ENCODE data around the gene IQGAP2. TPM values are rescaled to one million over a fixed set of nuclear protein-coding genes. Genes with fewer than 3 reads are reported as not detected.

IQGAP2 gene
- total RNA-seq, 1 donor, result 0.36 TPM

DNA sequence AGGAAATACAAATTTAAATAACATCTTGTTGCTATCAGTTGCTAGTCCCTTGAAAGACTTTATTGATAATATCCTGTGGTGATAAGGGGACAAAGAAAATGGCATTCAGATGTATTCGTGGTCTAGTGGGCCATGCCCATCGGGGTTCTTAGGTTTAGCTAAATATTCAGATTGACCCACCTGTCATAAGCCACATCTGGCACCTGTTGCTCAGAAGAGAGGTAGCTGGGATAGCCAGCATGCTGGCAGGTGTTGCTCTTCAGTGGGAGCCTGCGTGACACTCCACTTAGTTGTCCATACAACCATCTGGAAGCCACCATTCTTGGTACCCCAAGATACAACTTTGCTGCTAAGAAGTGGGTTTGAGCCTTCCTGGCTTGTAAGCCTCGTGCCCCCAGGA lies 183.4 kb downstream of the IQGAP2 start:
- Histone ChIP-seq H3K27me3 (ENCODE audit: insufficient read depth, low read length) (peaks cover 28% of the 10 kb centered on the region), H2AFZ (ENCODE audit: low read length) (no peak overlapping the region), H3K79me2 (ENCODE audit: insufficient read depth, low read length) (no peaks in the 10 kb centered on the region), H4K20me1 (ENCODE audit: insufficient read depth, low read length) (no peaks in the 10 kb centered on the region), H3K36me3 (ENCODE audit: insufficient read depth, low read length) (no peaks in the 10 kb centered on the region), H3K4me1 (ENCODE audit: insufficient read depth, low read length) (peaks cover 7% of the 10 kb centered on the region), H3K4me2 (ENCODE audit: insufficient read depth, low read length) (no peak overlapping the region), H3K27ac (ENCODE audit: low read depth, low read length) (no peak overlapping the region), H3K9me3 (ENCODE audit: low read depth, low read length) (no peaks in the 10 kb centered on the region), H3K4me3 (ENCODE audit: insufficient read depth, low read length) (no peak overlapping the region)
- DNase-seq (ENCODE audit: insufficient read length, low spot score, missing footprints), result no peak
- TF ChIP-seq, protein P1, sequence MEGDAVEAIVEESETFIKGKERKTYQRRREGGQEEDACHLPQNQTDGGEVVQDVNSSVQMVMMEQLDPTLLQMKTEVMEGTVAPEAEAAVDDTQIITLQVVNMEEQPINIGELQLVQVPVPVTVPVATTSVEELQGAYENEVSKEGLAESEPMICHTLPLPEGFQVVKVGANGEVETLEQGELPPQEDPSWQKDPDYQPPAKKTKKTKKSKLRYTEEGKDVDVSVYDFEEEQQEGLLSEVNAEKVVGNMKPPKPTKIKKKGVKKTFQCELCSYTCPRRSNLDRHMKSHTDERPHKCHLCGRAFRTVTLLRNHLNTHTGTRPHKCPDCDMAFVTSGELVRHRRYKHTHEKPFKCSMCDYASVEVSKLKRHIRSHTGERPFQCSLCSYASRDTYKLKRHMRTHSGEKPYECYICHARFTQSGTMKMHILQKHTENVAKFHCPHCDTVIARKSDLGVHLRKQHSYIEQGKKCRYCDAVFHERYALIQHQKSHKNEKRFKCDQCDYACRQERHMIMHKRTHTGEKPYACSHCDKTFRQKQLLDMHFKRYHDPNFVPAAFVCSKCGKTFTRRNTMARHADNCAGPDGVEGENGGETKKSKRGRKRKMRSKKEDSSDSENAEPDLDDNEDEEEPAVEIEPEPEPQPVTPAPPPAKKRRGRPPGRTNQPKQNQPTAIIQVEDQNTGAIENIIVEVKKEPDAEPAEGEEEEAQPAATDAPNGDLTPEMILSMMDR (IDR thresholded peaks at IDR 0.05; ENCODE audit: extremely low read depth, low read depth, low read length), result no peak

DNA sequence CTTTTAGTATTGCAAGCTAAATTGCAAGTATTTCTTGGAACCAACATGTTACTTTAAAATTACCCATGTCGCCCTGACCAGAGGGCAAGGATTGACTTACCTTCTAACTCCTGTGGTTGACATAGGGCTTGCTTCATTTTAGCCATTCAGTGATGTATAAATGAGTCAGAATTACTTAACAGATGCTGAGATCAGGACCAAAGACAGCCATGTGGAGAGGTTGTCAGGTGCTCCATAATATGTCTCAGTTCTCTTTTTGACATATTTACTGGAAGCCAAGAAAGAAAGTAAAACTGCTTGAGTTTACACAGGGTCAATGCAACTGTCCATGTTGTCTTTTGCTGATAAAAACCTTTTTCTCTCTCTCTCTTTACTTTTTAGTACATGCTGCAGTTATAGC lies 186.9 kb downstream of the IQGAP2 start:
- Histone ChIP-seq H3K4me2 (ENCODE audit: insufficient read depth, low read length) (no peak overlapping the region), H3K27me3 (ENCODE audit: insufficient read depth, low read length) (peaks cover 44% of the 10 kb centered on the region), H4K20me1 (ENCODE audit: insufficient read depth, low read length) (no peaks in the 10 kb centered on the region), H3K27ac (ENCODE audit: low read depth, low read length) (no peak overlapping the region), H3K79me2 (ENCODE audit: insufficient read depth, low read length) (no peaks in the 10 kb centered on the region), H3K9me3 (ENCODE audit: low read depth, low read length) (no peaks in the 10 kb centered on the region), H3K4me1 (ENCODE audit: insufficient read depth, low read length) (no peaks in the 10 kb centered on the region), H2AFZ (ENCODE audit: low read length) (no peak overlapping the region), H3K36me3 (ENCODE audit: insufficient read depth, low read length) (no peaks in the 10 kb centered on the region), H3K4me3 (ENCODE audit: insufficient read depth, low read length) (no peak overlapping the region)
- no peak for DNase-seq (ENCODE audit: insufficient read length, low spot score, missing footprints)
- TF ChIP-seq, protein P1 (IDR thresholded peaks at IDR 0.05; ENCODE audit: extremely low read depth, low read depth, low read length), result no peak

DNA sequence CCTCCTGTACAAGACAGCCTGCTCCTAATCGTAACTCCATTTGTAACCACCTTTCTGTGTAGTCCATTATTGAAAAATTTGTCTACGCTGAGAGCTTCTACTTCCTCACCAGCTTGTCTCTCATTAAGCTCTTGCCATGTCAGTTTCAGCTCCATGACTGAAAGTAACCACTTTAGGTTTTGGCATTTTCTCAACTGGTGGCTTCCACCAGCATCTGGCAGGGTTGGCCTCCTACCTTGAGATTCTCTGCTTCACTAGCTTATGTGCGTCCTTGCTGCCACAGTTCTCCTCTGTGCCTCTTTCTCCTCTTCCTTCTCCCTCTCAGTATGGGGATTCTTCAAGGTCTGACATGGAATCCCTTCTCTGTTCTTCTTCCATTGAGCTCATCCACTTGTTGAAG lies 188.3 kb downstream of the IQGAP2 start:
- no peaks in the 10 kb centered on the region for H4K20me1 ChIP-seq (ENCODE audit: insufficient read depth, low read length)
- H3K9me3 ChIP-seq (ENCODE audit: low read depth, low read length), result no peaks in the 10 kb centered on the region
- peaks cover 41% of the 10 kb centered on the region for H3K27me3 ChIP-seq (ENCODE audit: insufficient read depth, low read length)
- H3K4me3 ChIP-seq (ENCODE audit: insufficient read depth, low read length), result no peak overlapping the region
- H3K4me1 ChIP-seq (ENCODE audit: insufficient read depth, low read length), result no peaks in the 10 kb centered on the region
- no peak overlapping the region for H3K27ac ChIP-seq (ENCODE audit: low read depth, low read length)
- H2AFZ ChIP-seq (ENCODE audit: low read length), result no peak overlapping the region
- no peak for DNase-seq (ENCODE audit: insufficient read length, low spot score, missing footprints)
- TF ChIP-seq, protein P1 (IDR thresholded peaks at IDR 0.05; ENCODE audit: extremely low read depth, low read depth, low read length), result no peak
- H3K79me2 ChIP-seq (ENCODE audit: insufficient read depth, low read length), result no peaks in the 10 kb centered on the region
- H3K4me2 ChIP-seq (ENCODE audit: insufficient read depth, low read length), result no peak overlapping the region
- no peaks in the 10 kb centered on the region for H3K36me3 ChIP-seq (ENCODE audit: insufficient read depth, low read length)

DNA sequence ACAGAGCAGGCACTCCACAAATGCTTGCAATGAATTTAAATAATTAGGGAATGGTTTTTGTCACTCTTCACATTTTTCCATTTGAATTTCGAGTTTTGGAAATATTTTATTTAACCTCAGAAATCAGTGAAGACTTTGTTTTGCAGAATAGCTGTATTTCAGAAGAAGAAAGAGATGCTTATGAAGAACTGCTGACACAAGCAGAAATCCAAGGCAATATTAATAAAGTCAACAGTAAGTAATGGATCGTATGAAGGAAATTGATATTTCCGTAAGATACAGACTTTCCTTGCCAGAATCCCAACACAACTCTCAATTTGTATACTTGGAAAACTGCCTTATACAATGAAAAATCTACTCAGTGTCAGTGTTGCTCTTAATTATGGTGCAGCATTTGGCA lies 189.6 kb downstream of the IQGAP2 start:
- H3K4me2 ChIP-seq (ENCODE audit: insufficient read depth, low read length), result no peak overlapping the region
- no peak for DNase-seq (ENCODE audit: insufficient read length, low spot score, missing footprints)
- H3K4me1 ChIP-seq (ENCODE audit: insufficient read depth, low read length), result no peaks in the 10 kb centered on the region
- peaks cover 36% of the 10 kb centered on the region for H3K27me3 ChIP-seq (ENCODE audit: insufficient read depth, low read length)
- no peaks in the 10 kb centered on the region for H3K9me3 ChIP-seq (ENCODE audit: low read depth, low read length)
- H3K27ac ChIP-seq (ENCODE audit: low read depth, low read length), result no peak overlapping the region
- TF ChIP-seq, protein P1 (IDR thresholded peaks at IDR 0.05; ENCODE audit: extremely low read depth, low read depth, low read length), result no peak
- no peak overlapping the region for H3K4me3 ChIP-seq (ENCODE audit: insufficient read depth, low read length)
- no peaks in the 10 kb centered on the region for H4K20me1 ChIP-seq (ENCODE audit: insufficient read depth, low read length)
- H3K36me3 ChIP-seq (ENCODE audit: insufficient read depth, low read length), result no peaks in the 10 kb centered on the region
- H2AFZ ChIP-seq (ENCODE audit: low read length), result no peak overlapping the region
- H3K79me2 ChIP-seq (ENCODE audit: insufficient read depth, low read length), result no peaks in the 10 kb centered on the region

Data from osteoblast (primary cell).